GM19240 (cell line): ENCODE results near the gene ZSCAN5B.
A peak's percentile ranks its signal among the peaks of the same experiment; 100 is the strongest.

Experiments used
- DNase-seq: peaks from one replicate; pipeline ENCODE4 v3.0.0; 2011; ENCODE audit warnings: low spot score; ENCODE audit not compliant: insufficient read length

The ZSCAN5B gene

GRCh38 chr19:56145698-56146097 is 51.9 kb downstream of the ZSCAN5B start:
- DNase-seq = no peak

GRCh38 chr19:56144831-56145230 is 52.8 kb downstream of the ZSCAN5B start:
- no peak for DNase-seq

GRCh38 chr19:56144376-56144775 is 53.2 kb downstream of the ZSCAN5B start:
- no peak for DNase-seq

- no peak for DNase-seq
Observed at GRCh38 chr19:56142897-56143434, 54.6 kb downstream of the ZSCAN5B start.

DNA sequence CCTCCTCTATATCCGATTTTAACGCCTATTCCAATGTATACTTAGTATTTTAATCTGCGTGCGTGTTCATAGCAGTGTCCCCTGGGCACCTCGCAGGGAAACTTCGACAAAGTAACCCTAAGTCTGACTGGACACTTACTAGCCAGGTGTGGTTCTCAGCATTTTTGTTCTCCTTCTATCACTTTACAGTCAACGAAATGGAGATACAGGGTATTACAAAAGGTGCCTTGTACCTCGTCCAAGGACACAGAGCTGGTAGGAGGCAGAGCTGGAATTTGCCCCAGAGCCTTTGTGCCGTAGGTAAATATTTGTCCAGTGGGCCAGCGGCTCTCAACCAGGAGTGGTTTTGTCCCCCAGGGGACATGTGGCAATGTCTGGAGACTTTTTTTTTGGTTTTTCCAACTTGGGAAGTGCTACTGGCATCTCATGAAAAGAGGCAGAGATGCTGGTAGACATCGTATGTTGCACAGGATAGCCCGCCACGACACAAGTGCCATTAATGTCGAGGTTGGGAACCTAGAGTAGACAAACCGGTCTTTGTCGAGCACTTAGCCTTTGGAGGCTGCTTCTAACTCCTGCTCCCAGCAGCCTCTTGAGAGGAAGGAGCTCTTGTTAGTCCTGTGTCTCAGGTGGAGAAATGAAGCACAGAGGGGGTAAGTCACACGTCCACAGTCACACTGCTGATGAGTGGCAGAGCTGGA is 55.3 kb downstream of the ZSCAN5B start:
- no peak for DNase-seq

DNA sequence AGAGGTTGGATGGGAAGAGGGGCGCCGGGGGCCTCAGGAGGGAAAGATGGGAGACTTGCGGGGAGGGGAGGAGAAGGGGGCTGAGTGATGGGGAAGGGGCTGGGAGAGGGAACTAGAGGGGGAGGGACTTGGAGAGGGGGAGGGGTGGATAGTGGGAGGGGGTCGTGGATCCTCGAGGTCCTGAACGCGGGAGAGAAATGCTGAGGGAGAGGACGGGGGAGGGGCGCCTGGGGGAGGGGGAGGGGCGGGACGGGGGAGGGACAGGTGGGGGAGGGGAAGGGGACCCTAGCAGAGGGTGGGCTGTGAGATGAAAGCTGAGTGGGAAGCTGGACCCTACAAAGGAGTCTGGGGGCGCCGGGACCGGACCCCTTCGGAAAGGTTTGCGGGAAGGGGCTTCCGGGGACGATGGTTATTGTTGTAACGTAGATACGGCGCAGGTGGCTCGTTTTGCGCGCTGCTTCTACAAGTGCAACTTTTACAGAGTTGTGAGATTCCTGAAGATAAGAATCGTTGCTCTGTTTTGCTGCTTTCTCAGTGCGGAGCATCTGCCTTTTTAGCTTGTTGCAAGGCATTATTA is 56.1 kb downstream of the ZSCAN5B start:
- DNase-seq = no peak

DNA sequence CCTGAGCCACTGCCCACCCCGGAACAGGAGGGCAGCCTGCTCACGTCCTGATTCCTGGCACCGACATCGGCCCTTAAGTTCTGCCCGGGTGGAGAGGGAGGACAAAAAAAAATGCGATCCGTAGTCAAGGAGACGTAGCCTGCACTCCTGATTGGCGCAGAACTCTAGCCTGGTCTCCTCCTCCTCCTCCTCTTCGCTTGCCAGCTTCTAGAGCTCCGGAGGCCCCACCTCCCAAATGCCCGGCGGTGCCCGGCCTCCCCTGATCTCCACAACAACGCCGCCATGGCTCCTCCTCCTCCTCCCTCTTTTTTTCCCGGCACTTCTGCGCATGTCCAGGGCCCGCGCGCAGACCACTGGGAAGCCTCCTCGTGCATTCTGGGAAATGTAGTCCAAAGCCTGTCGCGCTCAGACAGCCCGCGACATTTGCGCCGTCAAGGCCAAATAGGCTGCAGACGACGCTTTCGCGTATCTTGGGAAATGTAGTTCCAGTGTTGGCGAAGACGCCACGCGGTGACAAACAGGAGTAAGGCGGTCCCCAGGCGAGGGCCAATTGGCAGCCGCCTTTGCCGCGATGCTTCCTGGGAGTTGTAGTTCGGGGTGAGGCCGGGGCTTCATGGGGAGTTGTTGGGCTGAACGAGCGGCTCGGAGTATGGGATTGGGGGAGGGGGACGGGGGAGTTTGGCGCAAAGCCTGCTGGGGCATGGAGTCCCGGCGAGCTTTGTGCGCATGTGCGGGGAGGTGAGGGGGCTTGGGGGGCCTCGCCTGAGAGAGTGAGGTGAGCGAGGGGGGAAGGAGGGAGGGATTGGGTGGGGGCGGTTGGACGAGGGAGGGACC is 56.8 kb downstream of the ZSCAN5B start, which contains the start of gene ZNF444:
Gene ZNF444, plus strand, starts transcription at position 705 of the 834 bp plus-strand sequence. CDS start 5,625 bp downstream, outside the sequence.
- peak; percentile 100 for DNase-seq

DNA sequence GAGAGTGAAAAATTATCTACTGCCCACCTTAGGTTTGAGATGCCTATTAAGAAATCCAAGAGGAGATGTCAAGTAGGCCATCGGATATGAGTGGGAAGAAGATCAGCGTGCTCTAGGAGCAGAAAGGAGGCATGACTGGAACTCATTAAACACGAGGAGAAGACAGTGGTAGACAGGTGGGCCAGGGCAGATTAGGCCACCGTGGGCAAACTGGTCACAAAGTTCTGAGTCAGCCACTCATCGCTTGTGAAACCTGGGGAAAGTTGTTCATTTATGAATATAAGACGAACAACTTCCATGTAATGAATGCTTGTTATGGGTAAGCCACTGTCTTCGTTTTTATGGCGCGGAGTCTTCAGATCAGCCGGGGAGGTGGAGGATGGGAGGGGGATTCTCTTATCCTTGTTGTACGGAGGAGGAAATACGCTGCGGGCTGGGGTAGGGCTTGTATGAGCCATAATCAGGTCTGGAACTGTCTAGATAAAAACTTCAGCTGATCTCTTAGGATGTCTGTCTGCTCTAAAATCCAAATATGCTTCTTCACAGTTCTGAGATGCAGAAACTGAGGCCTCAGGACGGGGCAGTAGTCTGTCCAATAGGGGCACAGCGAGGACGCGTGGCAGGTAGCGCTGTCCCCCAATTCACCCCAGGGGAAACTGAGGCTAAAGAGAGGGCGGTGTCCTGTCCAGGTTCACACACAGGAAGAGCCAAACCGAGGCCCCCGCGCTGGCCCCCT is 57.6 kb downstream of the ZSCAN5B start:
- DNase-seq = no peak
